GM12878 (cell line): ENCODE data around the gene LGALS9C. TPM values are rescaled to one million over a fixed set of nuclear protein-coding genes. Genes with fewer than 3 reads are reported as not detected.
"Not testable (repeated sequence)": the region's sequence is repeated elsewhere in the genome, so short reads cannot be mapped to it uniquely, and the experiment has no call there.

ENCODE experiments used
- ATAC-seq: fragments of 200-7000 bp; cut with Tn5 transposase; 3 replicates; pipeline ENCODE4 v1.9.1; 2020; ENCODE audit warnings: mild to moderate bottlenecking, moderate library complexity
- Bru-seq: library from RNA; stranded (reverse); fragments of 400-500 nt; gene quantifications from one replicate; lab custom pipeline; 2021; lab: Mats Ljungman, UMichigan
- BruChase-seq, 2 experiments: library from RNA; stranded (reverse); fragments of 400-500 nt; gene quantifications; one replicate each; lab custom pipeline; 2021; lab: Mats Ljungman, UMichigan
- BruUV-seq: library from RNA; stranded (reverse); fragments of 400-500 nt; replicated peaks from 2 replicates; lab custom pipeline; 2021; lab: Mats Ljungman, UMichigan
- CTCF ChIA-PET: fragments of 300-600 bp; sonication (Branson Sonifier 250); formaldehyde crosslinking; extraction: SDS; loops from one replicate; lab custom pipeline; 2021; ENCODE audit warnings: inconsistent platforms; lab: Yijun Ruan, JAX
- POLR2A ChIA-PET: fragments of 350-600 bp; formaldehyde crosslinking; extraction: SDS; loops from one replicate; lab custom pipeline; 2021; ENCODE audit warnings: inconsistent platforms; lab: Charles Lee
- RAD21 ChIA-PET: fragments of 300-600 bp; sonication (Branson Sonifier 250); formaldehyde crosslinking; loops from one replicate; lab custom pipeline; 2023; ENCODE audit warnings: antibody characterized with exemption; ENCODE audit not compliant: unreplicated experiment; lab: Charles Lee
- SMC1A ChIA-PET: fragments of 300-600 bp; sonication (Branson Sonifier 250); formaldehyde crosslinking; loops from one replicate; lab custom pipeline; 2023; ENCODE audit not compliant: unreplicated experiment, uncharacterized antibody; lab: Charles Lee
- DNase-seq: peaks from one replicate; pipeline ENCODE4 v3.0.0-alpha.2; 2011; ENCODE audit warnings: low read depth, low spot score
- FAIRE-seq: peaks from 3 replicates; lab custom pipeline; 2011; peaks lifted over from hg19 to GRCh38; lab: Jason Lieb, UNC
- H2AFZ ChIP-seq: 2 replicates; pipeline ENCODE4 v1.6.0; 2011; ENCODE audit warnings: low read depth, low read length, control low read depth; ENCODE audit not compliant: control insufficient read depth
- H3K27ac ChIP-seq: 2 replicates; pipeline ENCODE4 v1.5.1; 2011; ENCODE audit warnings: control low read depth; ENCODE audit not compliant: control insufficient read depth, insufficient read depth
- H3K27me3 ChIP-seq, 2 experiments: replicated peaks in 1 of 2; 2 replicates each; pipeline versions ENCODE4 v1.6.0 to v1.6.1; 2011; ENCODE audit warnings: low read length in 1 of 2; ENCODE audit not compliant: control insufficient read depth in 2 of 2, insufficient read depth in 2 of 2
- H3K36me3 ChIP-seq, 2 experiments: 2 replicates each; pipeline ENCODE4 v1.5.1; 2011; ENCODE audit warnings: low read length in 1 of 2; ENCODE audit not compliant: control insufficient read depth in 2 of 2, insufficient read depth in 2 of 2
- H3K4me1 ChIP-seq: 2 replicates; pipeline ENCODE4 v1.6.1; 2011; ENCODE audit warnings: mild to moderate bottlenecking, low read length, moderate library complexity, mixed read lengths; ENCODE audit not compliant: control insufficient read depth, insufficient read depth
- H3K4me2 ChIP-seq: 2 replicates; pipeline ENCODE4 v1.6.0; 2011; ENCODE audit warnings: control low read depth; ENCODE audit not compliant: control insufficient read depth, insufficient read depth
- H3K4me3 ChIP-seq: fragments of 200-600 bp; sonication (generic); 2 replicates; pipeline ENCODE4 v1.5.1; 2016
- H3K79me2 ChIP-seq: 2 replicates; pipeline ENCODE4 v1.6.0; 2011; ENCODE audit warnings: low read length; ENCODE audit not compliant: control insufficient read depth, insufficient read depth
- H3K9ac ChIP-seq: 2 replicates; pipeline ENCODE4 v1.8.0; 2011; ENCODE audit warnings: low read length, control low read depth, mixed read lengths; ENCODE audit not compliant: control insufficient read depth, insufficient read depth
- H3K9me3 ChIP-seq: replicated peaks from 3 replicates; pipeline ENCODE4 v1.5.1; 2011; ENCODE audit warnings: mild to moderate bottlenecking, low read length; ENCODE audit not compliant: control insufficient read depth, insufficient read depth
- H4K20me1 ChIP-seq: 2 replicates; pipeline ENCODE4 v1.6.0; 2011; ENCODE audit not compliant: control insufficient read depth, insufficient read depth
- ATF7 ChIP-seq: fragments of 450-650 bp; IDR thresholded peaks from 2 replicates; pipeline ENCODE4 v1.6.1; 2016; ENCODE audit warnings: low read depth, mild to moderate bottlenecking
- IKZF2 ChIP-seq, 2 experiments: fragments of 450-650 bp; IDR thresholded peaks; 2 replicates each; pipeline ENCODE4 v1.6.1; 2017; ENCODE audit warnings: mild to moderate bottlenecking in 2 of 2, moderate library complexity in 2 of 2
- PKNOX1 ChIP-seq: fragments of 450-650 bp; IDR thresholded peaks from 2 replicates; pipeline ENCODE4 v1.6.1; 2016; ENCODE audit warnings: mild to moderate bottlenecking
- WGBS: methylation state at CpG from one replicate; pipeline ENCODE4 v1.1.6; 2016; ENCODE audit warnings: low lambda C conversion rate; ENCODE audit not compliant: insufficient replicate concordance, insufficient coverage; ENCODE audit errors: missing lambda C conversion rate; 5-methylcytosine and 5-hydroxymethylcytosine counted together
- in situ Hi-C: fragments of 300-500 bp; cut with MboI; formaldehyde crosslinking; loops from 9 replicates; pipeline ENCODE4 v1.14.3; 2018; ENCODE audit warnings: mixed read lengths
- intact Hi-C: fragments of 100-400 bp; cut with micrococcal nuclease; formaldehyde crosslinking; loops from one replicate; pipeline ENCODE4 v1.14.2; 2022; ENCODE audit not compliant: unreplicated experiment
- long read RNA-seq, 2 experiments: library from polyadenylated mRNA; unstranded; transcript quantifications; one replicate each; pipeline ENCODE4 v2.0.0, GENCODE V29; 2019 to 2020
- polyA minus RNA-seq, 3 experiments: library from RNA; depleted of rRNA, polyadenylated mRNA; stranded (reverse); fragments of >200 nt; gene quantifications; 2 replicates each; pipeline ENCODE4 v1.2.3, GENCODE V29; 2011
- polyA plus RNA-seq, 11 experiments: library from polyadenylated mRNA; depleted of rRNA in 4 of 11; unstranded in 6 of 11; stranded (reverse) in 5 of 11; fragments of >200 nt; fragmentation: Nextera tagmentation in 4 of 11; fragmentation: Illumina TruSeq in 1 of 11; extraction: Ambion mirVana in 4 of 11; extraction: Trizol in 1 of 11; gene quantifications; 1 replicate in 1 of 11; 2 replicates in 10 of 11; pipeline versions ENCODE4 v1.2.1 to v1.2.3, GENCODE V29; 2011 to 2016; ENCODE audit warnings: inconsistent platforms in 2 of 11, missing spikeins in 2 of 11, low read depth in 1 of 11
- total RNA-seq, 4 experiments: library from RNA; depleted of rRNA in 3 of 4; stranded (reverse); fragments of >200 nt in 3 of 4; fragmentation: Illumina TruSeq in 1 of 4; extraction: Trizol in 1 of 4; gene quantifications; 2 replicates each; pipeline versions ENCODE4 v1.2.1 to v1.2.3, GENCODE V29; 2013 to 2021

LGALS9C gene
- 0.27 TPM in 1 of 2 replicates, not detected in the other for total RNA-seq (2013; cell fraction: nucleolus; rRNA removed)
- total RNA-seq (2014; rRNA removed) (1.0 and 1.1 TPM in 2 replicates), total RNA-seq (2014; rRNA removed; fragmentation: Illumina TruSeq; extraction: Trizol) (0.18 and 0.74 TPM in 2 replicates), total RNA-seq (2021) (1.1 and 1.3 TPM in 2 replicates), polyA plus RNA-seq (2011; rRNA removed) (0.72 and 1.4 TPM in 2 replicates), polyA plus RNA-seq (2014; fragmentation: Illumina TruSeq; extraction: Trizol) (1.8 and 2.0 TPM in 2 replicates), polyA plus RNA-seq (2014; fragmentation: Nextera tagmentation; extraction: Ambion mirVana) (under 1 TPM in 1 of 2 experiments, not detected in 1; 0.18 TPM), polyA plus RNA-seq (2014; rRNA removed) (0.82 and 1.2 TPM in 2 replicates), polyA plus RNA-seq (2016; fragmentation: Nextera tagmentation; extraction: Ambion mirVana) (1 to 10 TPM; 1.1 to 1.9 TPM), polyA minus RNA-seq (2011; rRNA and poly(A)+ RNA removed) (1.8 and 1.9 TPM in 2 replicates), Bru-seq, nascent RNA (percentile 21 among the genes with signal in this experiment), BruChase-seq, experiment 1, labeled RNA remaining after a 6-hour chase (percentile 29 among the genes with signal in this experiment), BruChase-seq, experiment 2, labeled RNA remaining after a 2-hour chase (percentile 29 among the genes with signal in this experiment)
- 0.93 TPM for polyA plus RNA-seq (2011; ENCODE audit: low read depth)
- 2.7 and 2.8 TPM in 2 replicates for polyA plus RNA-seq (2011; cell fraction: cytosol; rRNA removed)
- polyA plus RNA-seq (2011; cell fraction: nucleus; rRNA removed) = 6.4 and 7.0 TPM in 2 replicates
- 3.1 and 3.3 TPM in 2 replicates for polyA plus RNA-seq (2012)
- 0.83 and 1.2 TPM in 2 replicates for polyA minus RNA-seq (2011; cell fraction: cytosol; rRNA and poly(A)+ RNA removed)
- 2.2 and 2.5 TPM in 2 replicates for polyA minus RNA-seq (2011; cell fraction: nucleus; rRNA and poly(A)+ RNA removed)
- long read RNA-seq, experiment 1, partial matches to known transcripts = 0 of 4 reads
- long read RNA-seq, experiment 1, other reads (novel, unspliced or antisense) = 2 of 4 reads
- long read RNA-seq, experiment 2, partial matches to known transcripts = 0 of 1 reads
- long read RNA-seq, experiment 2, other reads (novel, unspliced or antisense) = 0 of 1 reads

GRCh38 chr17:18476508-18477308 is at the start of gene LGALS9C:
LGALS9C (plus strand) TSS chr17:18476789; CDS start chr17:18476855, 66 bp downstream.
- peak; percentile 91 for ATAC-seq
- SMC1A ChIA-PET, H3K9me3 ChIP-seq, RAD21 ChIA-PET, FAIRE-seq, H3K4me2 ChIP-seq, H4K20me1 ChIP-seq, H3K36me3 ChIP-seq, intact Hi-C loops, CTCF ChIA-PET, BruUV-seq, H3K9ac ChIP-seq, H3K4me1 ChIP-seq, H3K27me3 ChIP-seq, H3K79me2 ChIP-seq, POLR2A ChIA-PET, H2AFZ ChIP-seq, in situ Hi-C loops, H3K27ac ChIP-seq, H3K4me3 ChIP-seq: not testable (repeated sequence)
- peak; percentile 3 for DNase-seq
- TF ChIP-seq ATF7 = 0 out of 2 replicates have a peak, but pooled peaks have one; percentile 24
- 0 out of 2 replicates have a peak, but pooled peaks have one; percentile 12 for TF ChIP-seq PKNOX1
- TF ChIP-seq IKZF2 (IDR thresholded peaks at IDR 0.05) = peak; percentile 24 to 26; a peak in 2 of 4 replicates
- WGBS = 3% methylated on average over 4 of the region's 9 CpGs

GRCh38 chr17:18432206-18432605 is 44.4 kb upstream of the LGALS9C start:
- in situ Hi-C loops = not testable (repeated sequence)

More at GRCh38 chr17:18432206-18432605, 44.4 kb upstream of the LGALS9C start:
- H3K36me3 ChIP-seq, H3K9ac ChIP-seq, H4K20me1 ChIP-seq, FAIRE-seq, H3K4me1 ChIP-seq, RAD21 ChIA-PET, H2AFZ ChIP-seq, BruUV-seq, SMC1A ChIA-PET, H3K79me2 ChIP-seq, H3K27ac ChIP-seq, intact Hi-C loops, H3K4me3 ChIP-seq, H3K9me3 ChIP-seq, H3K4me2 ChIP-seq, H3K27me3 ChIP-seq, DNase-seq, POLR2A ChIA-PET, CTCF ChIA-PET, ATAC-seq: not testable (repeated sequence)
- WGBS = no CpG with 5 or more reads among the region's 9 CpGs
